Endodermal cell (in vitro differentiated cells): ENCODE results near the gene PLS3. TPM values are rescaled to one million over a fixed set of nuclear protein-coding genes. Genes with fewer than 3 reads are reported as not detected.

Experiments used
- DNase-seq: peaks from one replicate; pipeline ENCODE4 v3.0.0-alpha.2; 2017
- H3K27ac ChIP-seq: 2 replicates; pipeline ENCODE4 v1.5.1; 2013; ENCODE audit warnings: mild to moderate bottlenecking, low read depth, low read length, moderate library complexity
- H3K27me3 ChIP-seq: 2 replicates; pipeline ENCODE4 v1.6.1; 2013; ENCODE audit warnings: mild to moderate bottlenecking, low read length, moderate library complexity; ENCODE audit not compliant: insufficient read depth, control insufficient read depth, poor library complexity, severe bottlenecking
- H3K36me3 ChIP-seq: 2 replicates; pipeline ENCODE4 v1.7.0; 2013; ENCODE audit warnings: mild to moderate bottlenecking, low read length, moderate library complexity; ENCODE audit not compliant: control insufficient read depth, insufficient read depth
- H3K4me1 ChIP-seq: one replicate; pipeline ENCODE4 v1.7.0; 2013; ENCODE audit warnings: low read length; ENCODE audit not compliant: control insufficient read depth, insufficient read depth
- H3K4me3 ChIP-seq: 2 replicates; pipeline ENCODE4 v1.5.1; 2013; ENCODE audit warnings: mild to moderate bottlenecking, low read length, moderate library complexity
- H3K9ac ChIP-seq: 2 replicates; pipeline ENCODE4 v1.6.1; 2013; ENCODE audit warnings: mild to moderate bottlenecking, low read length, moderate library complexity; ENCODE audit not compliant: poor library complexity, severe bottlenecking; ENCODE audit errors: extremely low read depth
- H3K9me3 ChIP-seq: 2 replicates; pipeline ENCODE4 v1.6.1; 2013; ENCODE audit warnings: mild to moderate bottlenecking, low read length, moderate library complexity; ENCODE audit not compliant: control insufficient read depth
- H3K27ac Mint-ChIP-seq: 2 replicates; pipeline ENCODE4 v1.8.0; 2020; ENCODE audit warnings: mixed read lengths
- H3K27me3 Mint-ChIP-seq: 2 replicates; pipeline ENCODE4 v1.8.0; 2021; ENCODE audit warnings: mild to moderate bottlenecking, mixed read lengths; ENCODE audit not compliant: insufficient read depth
- H3K36me3 Mint-ChIP-seq: 2 replicates; pipeline ENCODE4 v1.8.0; 2020; ENCODE audit warnings: low read depth, mixed read lengths
- H3K4me1 Mint-ChIP-seq: 2 replicates; pipeline ENCODE4 v1.8.0; 2020; ENCODE audit warnings: mixed read lengths
- H3K4me3 Mint-ChIP-seq: 2 replicates; pipeline ENCODE4 v1.8.0; 2020; ENCODE audit warnings: mild to moderate bottlenecking, moderate library complexity, mixed read lengths
- H3K9me3 Mint-ChIP-seq: 2 replicates; pipeline ENCODE4 v1.8.0; 2020; ENCODE audit warnings: mild to moderate bottlenecking, mixed read lengths
- WGBS, 2 experiments: methylation state at CpG; one replicate each; pipeline versions ENCODE4 v1.1.5 to v1.1.7; 2013; ENCODE audit warnings: missing lambda C conversion rate in 2 of 2, mixed read lengths in 1 of 2; ENCODE audit not compliant: insufficient coverage in 1 of 2, insufficient read length in 1 of 2; 5-methylcytosine and 5-hydroxymethylcytosine counted together
- total RNA-seq, 2 donors: library from RNA; stranded (reverse); fragmentation: NEBNext Ultra II Directional in 1 of 2; extraction: Animal tissue kit (Norgen Biotek cat#: 25700) in 1 of 2; gene quantifications; 2 replicates in 1 of 2; 3 replicates in 1 of 2; pipeline ENCODE4 v1.2.1, GENCODE V29; 2021
- TF ChIP-seq, protein P1 (sequence below): fragments of 200-600 bp; sonication (generic); conservative IDR thresholded peaks from 2 replicates; pipeline ENCODE4 v1.5.0; 2021; ENCODE audit warnings: antibody characterized with exemption, mild to moderate bottlenecking

The PLS3 gene
- total RNA-seq, 2 donors from 2014 or later: 81.6 to 179 TPM

GRCh38 chrX:115689931-115690330 lies 129.0 kb downstream of the PLS3 start:
- Mint-ChIP-seq H3K27ac (peak overlapping the region; percentile 93), H3K4me1 (peaks cover 34% of the 10 kb centered on the region), H3K36me3 (no peaks in the 10 kb centered on the region), H3K9me3 (no peaks in the 10 kb centered on the region), H3K4me3 (no peak overlapping the region), H3K27me3 (no peaks in the 10 kb centered on the region)
- 80% methylated on average over 1 to 4 of the region's 4 CpGs for WGBS, 2 experiments
- no peaks in the 10 kb centered on the region for H3K27me3 ChIP-seq
- no peak overlapping the region for H3K9ac ChIP-seq
- H3K9me3 ChIP-seq: no peaks in the 10 kb centered on the region
- no peaks in the 10 kb centered on the region for H3K36me3 ChIP-seq
- H3K4me1 ChIP-seq: no peaks in the 10 kb centered on the region
- no peak overlapping the region for H3K4me3 ChIP-seq
- peak overlapping the region; percentile 83 for H3K27ac ChIP-seq
- DNase-seq: no peak
- TF ChIP-seq, protein P1, sequence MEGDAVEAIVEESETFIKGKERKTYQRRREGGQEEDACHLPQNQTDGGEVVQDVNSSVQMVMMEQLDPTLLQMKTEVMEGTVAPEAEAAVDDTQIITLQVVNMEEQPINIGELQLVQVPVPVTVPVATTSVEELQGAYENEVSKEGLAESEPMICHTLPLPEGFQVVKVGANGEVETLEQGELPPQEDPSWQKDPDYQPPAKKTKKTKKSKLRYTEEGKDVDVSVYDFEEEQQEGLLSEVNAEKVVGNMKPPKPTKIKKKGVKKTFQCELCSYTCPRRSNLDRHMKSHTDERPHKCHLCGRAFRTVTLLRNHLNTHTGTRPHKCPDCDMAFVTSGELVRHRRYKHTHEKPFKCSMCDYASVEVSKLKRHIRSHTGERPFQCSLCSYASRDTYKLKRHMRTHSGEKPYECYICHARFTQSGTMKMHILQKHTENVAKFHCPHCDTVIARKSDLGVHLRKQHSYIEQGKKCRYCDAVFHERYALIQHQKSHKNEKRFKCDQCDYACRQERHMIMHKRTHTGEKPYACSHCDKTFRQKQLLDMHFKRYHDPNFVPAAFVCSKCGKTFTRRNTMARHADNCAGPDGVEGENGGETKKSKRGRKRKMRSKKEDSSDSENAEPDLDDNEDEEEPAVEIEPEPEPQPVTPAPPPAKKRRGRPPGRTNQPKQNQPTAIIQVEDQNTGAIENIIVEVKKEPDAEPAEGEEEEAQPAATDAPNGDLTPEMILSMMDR: no peak

DNA sequence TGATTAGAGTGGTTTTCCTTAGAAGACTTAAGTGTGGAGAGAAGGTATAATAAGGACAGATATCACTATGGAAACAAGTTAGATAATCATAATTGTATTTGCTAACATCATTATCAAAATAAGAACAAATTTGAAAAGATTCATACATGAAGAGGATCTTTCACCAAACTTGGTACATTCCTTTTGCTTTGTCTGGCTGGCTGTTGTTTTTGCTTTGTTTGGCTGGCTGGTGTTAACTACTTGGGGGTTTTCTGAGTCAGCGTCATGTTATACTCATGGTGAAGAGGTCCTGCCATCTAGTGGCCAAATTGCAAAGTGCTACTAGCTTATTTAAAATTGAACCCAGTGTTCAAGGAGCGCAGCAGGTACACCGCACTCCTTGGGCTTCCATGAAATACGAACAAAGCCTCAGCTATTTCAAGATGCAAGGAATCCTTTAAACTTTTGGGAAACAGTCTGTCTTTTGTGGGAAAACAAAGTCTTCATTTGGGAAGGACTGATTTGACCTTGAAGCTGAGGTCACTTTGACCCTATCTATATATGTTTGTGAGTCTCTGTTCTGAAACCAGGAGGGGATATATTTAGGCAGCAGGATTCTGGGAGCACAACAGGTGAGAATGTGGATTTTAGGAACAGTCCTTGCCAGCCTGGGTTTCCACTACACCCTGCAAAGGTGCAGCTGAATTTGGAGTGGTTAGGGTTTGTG lies 129.7 kb downstream of the PLS3 start:
- peak; percentile 94 for DNase-seq
- no peaks in the 10 kb centered on the region for H3K36me3 Mint-ChIP-seq
- no peaks in the 10 kb centered on the region for H3K9me3 ChIP-seq
- TF ChIP-seq, protein P1: peak; percentile 92
- no peaks in the 10 kb centered on the region for H3K9me3 Mint-ChIP-seq
- H3K9ac ChIP-seq: no peak overlapping the region
- WGBS, 2 experiments: 26 to 43% methylated on average over 2 to 4 of the region's 4 CpGs
- H3K4me1 Mint-ChIP-seq: peaks cover 41% of the 10 kb centered on the region
- H3K27me3 ChIP-seq: no peaks in the 10 kb centered on the region
- H3K4me3 ChIP-seq: no peak overlapping the region
- H3K4me1 ChIP-seq: no peaks in the 10 kb centered on the region
- H3K27ac Mint-ChIP-seq: peak overlapping the region; percentile 93
- no peaks in the 10 kb centered on the region for H3K36me3 ChIP-seq
- no peak overlapping the region for H3K4me3 Mint-ChIP-seq
- peak overlapping the region; percentile 83 for H3K27ac ChIP-seq
- H3K27me3 Mint-ChIP-seq: peaks cover 4% of the 10 kb centered on the region

DNA sequence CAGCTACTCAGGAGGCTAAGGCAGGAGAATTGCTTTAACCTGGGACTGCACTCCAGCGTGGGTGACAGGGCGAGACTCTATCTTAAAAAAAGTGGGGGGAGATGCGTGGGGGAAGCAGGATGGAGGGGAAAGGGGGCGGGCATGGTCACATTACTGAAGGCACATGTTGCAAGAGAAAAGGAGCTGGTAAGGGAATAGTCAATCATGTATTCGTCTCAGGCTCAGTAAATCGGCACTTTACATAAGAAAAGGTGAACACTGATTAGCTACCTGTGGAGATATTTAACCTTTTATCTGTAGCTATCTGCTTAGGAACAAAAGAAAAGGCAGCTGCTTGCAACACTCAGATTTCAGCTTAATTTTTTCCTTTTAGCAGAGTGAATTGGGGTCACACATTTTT lies 132.5 kb downstream of the PLS3 start:
- H3K9me3 ChIP-seq: no peaks in the 10 kb centered on the region
- H3K27me3 ChIP-seq: no peaks in the 10 kb centered on the region
- H3K27me3 Mint-ChIP-seq: peaks cover 5% of the 10 kb centered on the region
- H3K4me3 Mint-ChIP-seq: peak overlapping the region; percentile 26
- no peak overlapping the region for H3K27ac ChIP-seq
- WGBS, 2 experiments: 43 to 50% methylated on average over 2 to 6 of the region's 6 CpGs
- no peak overlapping the region for H3K9ac ChIP-seq
- DNase-seq: peak; percentile 72
- H3K27ac Mint-ChIP-seq: peak overlapping the region; percentile 75
- peaks cover 46% of the 10 kb centered on the region for H3K4me1 Mint-ChIP-seq
- TF ChIP-seq, protein P1: no peak
- H3K4me3 ChIP-seq: no peak overlapping the region
- H3K9me3 Mint-ChIP-seq: no peaks in the 10 kb centered on the region
- H3K36me3 ChIP-seq: no peaks in the 10 kb centered on the region
- no peaks in the 10 kb centered on the region for H3K36me3 Mint-ChIP-seq
- no peaks in the 10 kb centered on the region for H3K4me1 ChIP-seq
